Thoracic aorta (tissue), 2 donors: ENCODE measurements around the gene RPL39L. TPM values are rescaled to one million over a fixed set of nuclear protein-coding genes. Genes with fewer than 3 reads are reported as not detected.
"Not testable (repeated sequence)": the region's sequence is repeated elsewhere in the genome, so short reads cannot be mapped to it uniquely, and the experiment has no call there.

Experiments used
- ATAC-seq: fragments of 150-250 bp; one replicate; pipeline ENCODE4 v1.8.0; 2017; ENCODE audit warnings: low read depth; ENCODE audit not compliant: insufficient number of reproducible peaks, low FRiP score
- DNase-seq: peaks from one replicate; pipeline ENCODE4 v3.0.0-alpha.2; 2020; ENCODE audit warnings: low spot score
- H3K27ac ChIP-seq, 2 donors: fragments of 200-600 bp; sonication (generic); 1 replicate in 1 of 2; 2 replicates in 1 of 2; pipeline ENCODE4 v1.5.1; 2016; ENCODE audit warnings: mild to moderate bottlenecking in 2 of 2, moderate library complexity in 2 of 2
- H3K27me3 ChIP-seq: fragments of 200-600 bp; sonication (generic); replicated peaks from 2 replicates; pipeline ENCODE4 v1.6.0; 2016; ENCODE audit warnings: mild to moderate bottlenecking; ENCODE audit not compliant: insufficient read depth
- H3K36me3 ChIP-seq: fragments of 200-600 bp; sonication (generic); one replicate; pipeline ENCODE4 v1.5.1; 2016
- H3K4me1 ChIP-seq, 2 donors: fragments of 200-600 bp; sonication (generic); 1 replicate in 1 of 2; 2 replicates in 1 of 2; pipeline versions ENCODE4 v1.5.1 to v1.6.0; 2016; ENCODE audit warnings: low read depth in 2 of 2, mild to moderate bottlenecking in 1 of 2; ENCODE audit not compliant: control insufficient read depth in 1 of 2
- H3K4me3 ChIP-seq: fragments of 200-600 bp; sonication (generic); 2 replicates; pipeline ENCODE4 v1.5.1; 2016; ENCODE audit warnings: mild to moderate bottlenecking
- H3K9me3 ChIP-seq: fragments of 200-600 bp; sonication (generic); 2 replicates; pipeline ENCODE4 v1.5.1; 2016
- total RNA-seq, 2 donors: library from RNA; depleted of rRNA; stranded (reverse); fragments of >200 nt; gene quantifications; one replicate each; pipeline versions ENCODE4 v1.1.0 to v1.2.3, GENCODE V29; 2016
- TF ChIP-seq, protein P1 (sequence below): fragments of 200-600 bp; sonication (generic); IDR thresholded peaks from one replicate; pipeline ENCODE4 v1.5.1; 2019; ENCODE audit warnings: antibody characterized with exemption

RPL39L gene
- total RNA-seq, 2 donors from 2014 or later: 20.0 to 23.1 TPM

DNA sequence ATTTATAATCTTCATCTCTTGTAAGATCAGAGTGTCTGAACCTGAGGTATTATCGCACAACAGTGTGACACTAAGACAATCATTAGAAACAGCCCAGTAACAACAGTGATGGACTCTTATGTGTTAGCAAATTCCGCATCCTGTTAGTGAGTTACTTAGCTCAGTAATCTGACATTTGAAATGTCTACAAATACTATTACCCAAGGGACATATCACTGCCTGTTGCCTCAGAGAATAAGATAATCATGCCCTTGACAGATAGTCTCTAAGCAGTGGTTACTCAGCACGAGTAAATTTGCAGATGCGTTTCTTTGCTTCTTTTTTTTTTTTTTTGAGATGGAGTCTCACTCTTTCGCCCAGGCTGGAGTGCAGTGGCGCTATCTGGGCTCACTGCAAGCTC, 44.6 kb upstream of the RPL39L start:
- H3K9me3 ChIP-seq: no peaks in the 10 kb centered on the region
- H3K36me3 ChIP-seq: no peaks in the 10 kb centered on the region
- TF ChIP-seq, protein P1, sequence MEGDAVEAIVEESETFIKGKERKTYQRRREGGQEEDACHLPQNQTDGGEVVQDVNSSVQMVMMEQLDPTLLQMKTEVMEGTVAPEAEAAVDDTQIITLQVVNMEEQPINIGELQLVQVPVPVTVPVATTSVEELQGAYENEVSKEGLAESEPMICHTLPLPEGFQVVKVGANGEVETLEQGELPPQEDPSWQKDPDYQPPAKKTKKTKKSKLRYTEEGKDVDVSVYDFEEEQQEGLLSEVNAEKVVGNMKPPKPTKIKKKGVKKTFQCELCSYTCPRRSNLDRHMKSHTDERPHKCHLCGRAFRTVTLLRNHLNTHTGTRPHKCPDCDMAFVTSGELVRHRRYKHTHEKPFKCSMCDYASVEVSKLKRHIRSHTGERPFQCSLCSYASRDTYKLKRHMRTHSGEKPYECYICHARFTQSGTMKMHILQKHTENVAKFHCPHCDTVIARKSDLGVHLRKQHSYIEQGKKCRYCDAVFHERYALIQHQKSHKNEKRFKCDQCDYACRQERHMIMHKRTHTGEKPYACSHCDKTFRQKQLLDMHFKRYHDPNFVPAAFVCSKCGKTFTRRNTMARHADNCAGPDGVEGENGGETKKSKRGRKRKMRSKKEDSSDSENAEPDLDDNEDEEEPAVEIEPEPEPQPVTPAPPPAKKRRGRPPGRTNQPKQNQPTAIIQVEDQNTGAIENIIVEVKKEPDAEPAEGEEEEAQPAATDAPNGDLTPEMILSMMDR: no peak
- DNase-seq: no peak
- ATAC-seq: no peak
- H3K27ac ChIP-seq: no peak overlapping the region
- H3K27me3 ChIP-seq: no peaks in the 10 kb centered on the region
- H3K4me3 ChIP-seq: no peak overlapping the region
- peaks cover 25 to 51% of the 10 kb centered on the region in 2 donors for H3K4me1 ChIP-seq

DNA sequence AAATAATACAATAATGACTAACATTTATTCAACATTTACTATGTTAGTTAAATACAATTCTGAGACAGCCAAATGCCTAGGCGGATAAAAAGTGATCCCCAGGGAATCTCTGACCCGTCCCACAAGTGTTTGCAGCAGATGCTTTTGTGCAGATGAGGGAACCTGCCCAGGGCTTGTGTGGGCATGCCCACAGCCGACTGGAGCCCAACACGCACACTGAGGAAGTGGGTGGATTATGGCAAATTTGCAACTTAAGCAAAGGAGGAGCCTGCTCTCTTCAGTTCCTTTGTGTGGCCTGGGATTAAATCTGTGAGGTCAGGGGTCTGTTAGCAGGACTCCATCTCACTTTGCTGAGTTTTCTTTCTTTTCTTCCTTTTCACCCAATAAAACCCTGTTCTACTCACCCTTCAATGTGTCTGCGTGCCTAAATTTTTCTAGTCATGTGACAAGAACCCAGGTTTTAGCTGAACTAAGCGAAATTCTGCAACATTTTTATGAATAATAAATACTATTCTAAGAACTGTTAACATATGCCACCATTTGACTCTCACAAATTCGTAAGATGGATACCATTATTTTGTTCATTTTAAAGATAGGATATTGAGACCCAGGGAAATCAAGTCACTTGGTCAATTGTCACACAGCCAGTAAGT, 44.0 kb upstream of the RPL39L start:
- Histone ChIP-seq H3K36me3 (no peaks in the 10 kb centered on the region), H3K4me3 (no peak overlapping the region), H3K27ac (peak overlapping the region in 1 of 2 donors; percentile 12), H3K9me3 (no peaks in the 10 kb centered on the region), H3K4me1 (peaks cover 24 to 45% of the 10 kb centered on the region in 2 donors), H3K27me3 (no peaks in the 10 kb centered on the region)
- TF ChIP-seq, protein P1: no peak
- no peak for DNase-seq
- no peak for ATAC-seq

GRCh38 chr3:187181454-187182170, 42.3 kb upstream of the RPL39L start:
- no peak for DNase-seq
- Histone ChIP-seq H3K27ac (no peak overlapping the region), H3K4me3 (no peak overlapping the region), H3K9me3 (no peaks in the 10 kb centered on the region), H3K36me3 (no peaks in the 10 kb centered on the region), H3K4me1 (peaks cover 13 to 28% of the 10 kb centered on the region in 2 donors), H3K27me3 (no peaks in the 10 kb centered on the region)
- ATAC-seq: no peak
- TF ChIP-seq, protein P1: no peak

DNA sequence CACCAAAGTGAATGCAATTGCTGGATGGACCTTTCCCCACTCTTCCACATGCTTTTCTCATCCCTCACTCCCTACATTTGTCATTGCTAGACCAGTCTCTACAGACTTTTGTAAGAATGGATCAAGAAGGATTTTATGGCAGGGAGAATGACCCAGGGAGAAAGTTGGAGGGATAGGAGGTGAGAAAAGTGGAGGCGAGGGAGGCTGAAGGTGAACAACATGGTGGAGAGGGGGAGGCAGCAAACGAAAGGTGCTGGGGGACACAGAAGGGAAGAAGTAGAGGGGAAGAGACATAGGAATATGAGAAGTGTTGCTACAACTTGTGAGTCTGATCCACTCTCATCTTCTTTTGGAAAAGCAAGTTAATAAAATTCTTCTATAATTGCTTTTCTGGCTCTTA, 33.6 kb upstream of the RPL39L start:
- TF ChIP-seq, protein P1: no peak
- DNase-seq: no peak
- Histone ChIP-seq H3K27ac (peak overlapping the region in 1 of 2 donors; percentile 53), H3K4me3 (no peak overlapping the region), H3K27me3 (no peaks in the 10 kb centered on the region), H3K36me3 (no peaks in the 10 kb centered on the region), H3K9me3 (no peaks in the 10 kb centered on the region), H3K4me1 (peaks cover 10 to 19% of the 10 kb centered on the region in 2 donors)
- no peak for ATAC-seq

DNA sequence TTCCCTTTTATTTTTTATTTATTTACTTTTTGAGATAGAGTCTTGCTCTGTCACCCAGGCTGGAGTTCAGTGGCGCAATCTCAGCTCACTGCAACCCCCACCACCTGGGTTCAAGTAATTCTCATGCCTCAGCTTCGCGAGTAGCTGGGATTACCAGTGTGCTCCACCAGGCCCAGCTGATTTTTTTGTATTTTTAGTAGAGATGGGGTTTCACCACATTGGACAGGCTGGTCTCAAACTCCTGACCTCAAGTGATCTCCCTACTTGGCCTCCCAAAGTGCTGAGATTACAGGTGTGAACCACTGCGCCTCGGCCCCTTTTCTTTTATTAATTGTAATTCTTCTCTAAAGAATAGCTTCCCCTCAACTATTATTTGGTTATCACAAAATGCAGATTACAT, 31.6 kb upstream of the RPL39L start:
- not testable (repeated sequence) for DNase-seq, H3K27me3 ChIP-seq, ATAC-seq

More for the DNA sequence above, 31.6 kb upstream of the RPL39L start:
- H3K27ac ChIP-seq, H3K36me3 ChIP-seq, H3K9me3 ChIP-seq, H3K4me3 ChIP-seq: not testable (repeated sequence)
- H3K4me1 ChIP-seq: peaks cover 14 to 29% of the 10 kb centered on the region in 2 donors
